ENCODE results near the gene DNASE2.

The DNASE2 gene

GRCh38 chr19:12828494-12828893 is 52.8 kb downstream of the DNASE2 start:
- peak in 1 of 2 donors; percentile 25 for DNase-seq

GRCh38 chr19:12825254-12826131 is 55.8 kb downstream of the DNASE2 start:
- no peak for DNase-seq

All from CD4-positive, alpha-beta T cell treated with Interleukin-4 for 1 hour (primary cell).